HG03565 (cell line): ENCODE measurements around the gene GRID1.
"Not testable (repeated sequence)": the region's sequence is repeated elsewhere in the genome, so short reads cannot be mapped to it uniquely, and the experiment has no call there.

ENCODE experiments used
- ATAC-seq: cut with Tn5 transposase; IDR thresholded peaks from one replicate; pipeline ENCODE4 v1.9.1; 2021; ENCODE audit warnings: mild to moderate bottlenecking, moderate library complexity; ENCODE audit not compliant: unreplicated experiment

GRID1 gene

DNA sequence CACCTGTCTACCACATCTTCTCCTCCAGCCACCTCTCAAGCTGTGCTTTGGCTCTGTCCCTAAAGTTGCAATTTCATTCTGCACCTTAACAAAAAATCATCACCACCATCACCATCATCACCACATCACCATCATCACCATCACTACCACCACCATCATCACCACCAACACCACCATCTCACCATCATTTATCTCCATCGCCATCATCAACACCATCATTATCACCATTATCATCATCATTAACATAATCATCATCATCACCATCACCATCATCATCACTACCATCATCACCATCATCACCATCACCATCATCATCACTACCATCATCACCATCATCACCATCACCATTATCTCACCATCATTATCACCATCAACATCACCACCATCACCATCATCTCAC is 245.4 kb downstream of the GRID1 start:
- ATAC-seq: no peak

- no peak for ATAC-seq
These were observed 249.5 kb downstream of the GRID1 start for GRCh38 chr10:86117051-86117450.

DNA sequence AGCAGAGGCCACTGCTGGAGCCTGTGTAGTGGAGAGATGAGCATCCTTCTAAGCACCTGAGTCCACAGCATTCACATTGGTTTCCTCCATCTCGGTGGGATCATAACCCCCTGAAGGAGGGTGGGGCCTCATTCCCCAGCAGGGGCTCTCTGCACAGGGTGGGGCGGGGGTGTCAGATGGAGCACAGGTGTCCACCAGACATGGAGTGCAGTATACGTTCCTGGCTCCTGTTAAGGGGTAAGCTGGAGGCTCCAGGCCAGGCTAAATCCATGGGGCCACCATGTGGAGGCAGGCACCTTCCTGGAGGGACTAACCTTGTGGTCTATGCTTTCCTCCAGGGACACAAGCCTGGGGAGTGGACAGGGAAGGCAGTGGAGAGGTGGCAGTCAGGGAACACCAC is 252.6 kb downstream of the GRID1 start:
- ATAC-seq: no peak

DNA sequence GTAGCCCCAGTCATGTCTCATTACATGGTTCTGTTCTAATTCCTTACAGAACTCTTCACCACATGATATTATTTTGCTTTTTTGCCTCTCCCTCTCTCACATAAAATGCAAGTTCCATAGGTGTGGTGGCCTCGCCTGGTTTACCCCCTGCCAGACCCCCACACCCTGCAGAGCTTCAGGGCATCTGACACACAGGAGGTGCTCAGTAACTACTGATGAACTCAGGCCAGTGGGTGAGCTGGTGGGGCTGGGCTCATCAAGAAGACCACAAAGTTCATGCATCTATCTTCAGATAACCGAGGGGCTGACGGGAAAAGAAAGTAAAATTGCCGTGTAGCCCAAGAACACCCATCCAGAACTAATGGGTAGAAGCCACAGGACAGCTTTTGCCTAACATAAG is 253.1 kb downstream of the GRID1 start:
- ATAC-seq: no peak

DNA sequence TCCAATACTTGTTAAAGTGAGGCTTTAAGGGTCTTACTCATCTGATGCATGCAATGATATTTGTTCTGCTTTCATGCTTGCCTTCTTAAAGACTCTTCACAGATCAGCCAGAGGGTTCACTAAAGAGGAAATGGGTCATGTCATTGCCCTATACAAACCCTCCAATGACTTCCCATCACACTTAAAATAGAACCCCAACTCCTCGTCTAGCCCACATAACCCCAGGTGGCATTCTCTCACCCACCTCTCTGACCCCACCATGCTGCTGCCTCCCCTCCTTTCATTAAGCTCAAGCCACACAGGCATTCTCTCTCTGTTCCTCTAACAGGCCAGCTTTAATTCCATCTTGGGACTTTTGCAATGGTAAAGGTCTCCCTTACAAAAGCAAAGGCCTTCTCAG is 253.6 kb downstream of the GRID1 start:
- ATAC-seq: no peak

DNA sequence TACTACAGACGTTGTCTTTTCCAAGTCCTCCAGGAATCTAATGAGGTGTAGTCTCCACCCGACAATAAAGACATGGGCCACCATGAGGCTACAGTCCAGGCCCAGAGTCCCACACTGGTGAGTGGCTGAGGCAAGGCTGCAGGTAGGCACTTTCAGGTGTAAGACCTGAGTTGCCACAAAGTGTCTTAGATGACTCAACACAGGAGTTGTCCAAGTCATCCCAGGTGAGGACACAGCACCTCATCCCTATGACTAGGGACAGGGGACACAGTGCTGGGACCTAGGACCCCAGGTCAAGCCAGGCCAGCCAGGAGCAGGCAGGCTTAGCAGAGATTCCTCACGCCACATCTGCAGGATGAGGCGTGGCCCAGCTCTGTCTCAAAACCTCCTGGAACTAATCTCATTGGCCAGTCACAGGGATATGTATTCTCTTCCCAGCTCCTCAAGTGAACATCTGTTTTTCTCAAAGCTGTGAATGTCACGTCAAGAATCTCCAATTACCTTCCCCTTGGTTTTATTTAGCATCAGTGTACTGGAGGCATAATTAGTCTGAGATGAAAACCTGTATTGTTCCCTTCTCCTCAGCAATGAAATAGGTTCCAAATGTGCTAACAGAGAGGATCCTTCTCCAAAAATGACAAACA is 254.6 kb downstream of the GRID1 start:
- no peak for ATAC-seq

GRCh38 chr10:86110156-86110786 is 256.3 kb downstream of the GRID1 start:
- ATAC-seq: no peak

DNA sequence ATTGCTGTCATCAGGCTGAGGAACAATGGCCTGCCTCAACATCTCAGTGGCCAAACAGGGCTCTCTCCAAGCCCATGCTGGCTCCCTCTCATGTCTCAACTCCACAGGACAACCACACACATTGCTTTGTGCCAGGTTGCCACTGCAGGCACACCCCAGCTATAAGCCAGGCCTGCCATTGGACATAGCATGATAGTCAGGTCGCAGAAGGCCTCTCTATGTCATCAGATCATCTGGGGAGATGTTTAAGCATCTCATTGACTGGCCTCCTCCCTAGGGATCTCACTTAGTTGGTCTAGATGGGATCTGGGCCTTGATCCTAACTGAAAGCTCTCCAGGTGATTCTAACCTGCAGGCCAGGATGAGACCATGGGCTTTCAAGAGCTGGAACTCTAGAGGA is 257.2 kb downstream of the GRID1 start:
- ATAC-seq: no peak

DNA sequence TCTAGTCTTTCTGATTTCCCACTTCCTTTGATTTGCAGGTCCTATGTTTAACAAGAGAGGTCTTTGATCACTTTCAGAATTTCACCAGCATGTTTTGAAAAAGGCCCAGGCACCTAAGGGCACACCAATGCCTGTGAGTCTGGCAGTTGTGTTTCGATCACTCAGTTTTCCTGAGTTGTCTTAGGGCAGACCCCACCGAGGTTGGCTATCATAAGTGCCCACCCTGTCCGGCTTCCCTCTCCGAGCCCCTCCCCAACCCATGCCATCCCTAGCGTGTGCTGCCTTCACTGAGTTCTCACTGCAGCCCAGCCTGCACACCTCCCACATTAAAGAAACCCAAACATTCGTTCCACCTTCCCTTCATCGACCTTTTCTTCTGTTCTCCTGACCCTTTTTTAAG is 257.9 kb downstream of the GRID1 start:
- ATAC-seq: no peak

DNA sequence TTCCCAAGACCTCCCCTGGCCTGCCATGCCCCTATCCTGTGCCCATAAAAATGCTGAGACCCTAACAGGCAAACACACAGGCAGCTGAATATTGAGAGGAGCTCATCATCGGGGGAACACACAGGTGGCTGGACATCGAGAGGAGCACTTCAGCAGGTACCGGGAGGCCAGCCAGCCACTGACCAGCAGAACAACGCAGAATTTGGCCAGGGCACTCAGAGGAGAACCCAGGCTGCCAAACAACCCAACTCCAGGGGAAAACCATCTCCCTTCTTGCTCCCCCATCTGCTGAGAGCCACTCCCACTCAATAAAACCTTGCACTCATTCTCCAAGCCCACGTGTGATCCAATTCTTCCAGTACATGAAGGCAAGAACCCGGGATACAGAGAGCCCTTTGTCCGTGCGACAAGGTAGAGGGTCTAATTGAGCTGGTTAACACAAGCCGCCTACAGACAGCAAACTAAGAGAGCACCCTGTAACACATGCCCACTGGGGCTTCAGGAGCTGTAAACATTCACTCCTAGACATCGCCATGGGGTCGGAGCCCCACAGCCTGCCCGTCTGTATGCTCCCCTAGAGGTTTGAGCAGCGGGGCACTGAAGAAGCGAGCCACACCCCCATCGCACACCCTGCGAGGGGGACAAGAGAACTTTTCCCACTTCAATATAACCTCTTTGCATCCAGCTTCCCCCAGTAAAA is 258.8 kb downstream of the GRID1 start:
- ATAC-seq: not testable (repeated sequence)

GRCh38 chr10:86107131-86107530 is 259.5 kb downstream of the GRID1 start:
- no peak for ATAC-seq

GRCh38 chr10:86106616-86107015 is 260.0 kb downstream of the GRID1 start:
- no peak for ATAC-seq

DNA sequence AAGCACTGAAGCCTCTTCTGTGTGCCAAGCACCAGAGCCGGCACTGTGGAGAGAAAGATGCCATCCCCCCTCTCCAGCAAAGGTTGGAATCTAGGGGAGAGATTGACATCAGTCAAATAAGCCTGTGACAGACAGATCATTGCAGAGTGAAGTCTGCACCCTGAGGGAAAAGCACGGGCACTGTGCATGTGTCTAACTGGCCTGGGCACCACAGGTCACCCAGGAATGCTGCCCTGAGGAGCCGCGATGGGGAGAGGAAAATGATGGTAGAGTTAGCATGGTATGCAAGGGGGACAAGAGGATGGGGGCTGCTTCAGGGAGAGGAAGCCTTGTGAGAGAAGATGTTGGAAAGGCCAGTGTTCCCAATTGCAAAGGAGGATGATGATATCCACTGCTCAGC is 261.0 kb downstream of the GRID1 start:
- ATAC-seq: no peak

DNA sequence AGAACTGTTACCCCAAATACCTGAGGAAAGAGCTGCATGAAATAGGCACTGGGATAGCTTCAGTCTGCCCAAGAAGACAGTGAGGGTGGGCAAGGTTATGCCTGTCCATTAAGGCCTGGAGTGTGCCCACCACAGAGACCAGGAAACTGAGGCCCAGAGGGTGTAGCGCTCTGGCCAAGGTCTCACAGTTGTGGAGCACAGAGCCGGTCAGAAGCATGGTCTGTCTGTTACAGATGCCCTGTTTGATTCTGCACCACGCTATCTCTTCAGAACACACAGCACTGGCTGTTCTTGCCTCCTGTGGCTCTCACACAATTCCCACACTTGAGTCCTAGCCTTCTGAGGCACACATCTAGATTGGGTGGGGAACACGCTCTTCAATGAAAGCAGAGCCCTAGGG is 261.4 kb downstream of the GRID1 start:
- ATAC-seq: no peak

- no peak for ATAC-seq
These were observed 261.9 kb downstream of the GRID1 start for GRCh38 chr10:86104611-86105145.

DNA sequence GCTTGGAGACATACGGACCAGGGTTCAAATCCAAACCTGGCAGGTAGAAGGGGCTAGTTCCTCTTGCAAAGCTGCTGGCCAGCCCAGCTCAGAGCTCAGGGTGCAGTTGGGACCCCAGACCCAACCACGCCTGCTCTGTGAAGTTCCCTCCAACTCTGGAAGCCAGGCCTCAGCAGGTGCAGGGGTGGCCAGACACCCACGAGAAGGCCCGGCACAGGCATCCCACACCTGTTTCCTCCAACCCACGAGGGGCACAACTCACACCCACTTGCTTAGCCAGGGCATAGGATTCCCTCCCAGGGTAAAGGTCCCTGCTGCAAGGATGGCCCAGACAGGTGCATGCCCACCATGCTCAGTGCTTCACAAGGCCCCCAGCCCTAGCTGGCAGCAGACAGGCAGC is 262.4 kb downstream of the GRID1 start:
- ATAC-seq: no peak

DNA sequence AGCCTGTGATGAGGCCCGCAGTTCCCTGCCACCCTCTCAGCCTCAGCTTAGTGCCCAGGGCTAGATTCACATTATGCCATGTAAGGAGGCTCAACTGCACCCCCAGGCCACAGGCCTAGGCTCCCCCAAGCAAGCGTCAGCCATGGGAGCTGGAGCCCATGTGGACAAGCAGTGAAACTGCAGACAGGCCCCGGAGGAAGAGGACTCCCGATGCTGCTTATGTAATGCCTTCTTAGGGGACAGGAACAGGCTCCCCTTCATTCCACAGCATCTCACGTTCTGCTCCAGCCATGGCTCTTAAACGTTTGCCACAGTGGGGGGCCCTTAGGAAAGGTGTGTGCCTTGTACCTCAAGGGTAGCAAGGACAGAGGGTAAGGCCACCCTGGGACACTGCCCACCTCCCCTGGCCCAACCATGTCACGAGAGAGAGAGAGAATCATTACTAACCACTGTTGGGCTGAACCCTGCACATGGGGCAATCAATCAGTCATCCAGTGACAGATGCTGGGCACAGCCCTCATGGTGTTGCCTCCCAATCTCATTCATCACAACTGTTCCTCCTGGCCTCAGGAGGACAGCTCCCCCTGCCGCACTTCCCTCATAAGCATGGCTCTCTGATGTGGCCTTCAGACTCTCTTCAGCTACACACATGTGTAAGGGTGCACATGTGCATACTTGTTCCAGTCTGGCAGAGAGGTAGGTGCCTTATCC is 263.0 kb downstream of the GRID1 start:
- ATAC-seq: no peak

- ATAC-seq: no peak
These were observed 264.1 kb downstream of the GRID1 start for GRCh38 chr10:86102451-86102850.

DNA sequence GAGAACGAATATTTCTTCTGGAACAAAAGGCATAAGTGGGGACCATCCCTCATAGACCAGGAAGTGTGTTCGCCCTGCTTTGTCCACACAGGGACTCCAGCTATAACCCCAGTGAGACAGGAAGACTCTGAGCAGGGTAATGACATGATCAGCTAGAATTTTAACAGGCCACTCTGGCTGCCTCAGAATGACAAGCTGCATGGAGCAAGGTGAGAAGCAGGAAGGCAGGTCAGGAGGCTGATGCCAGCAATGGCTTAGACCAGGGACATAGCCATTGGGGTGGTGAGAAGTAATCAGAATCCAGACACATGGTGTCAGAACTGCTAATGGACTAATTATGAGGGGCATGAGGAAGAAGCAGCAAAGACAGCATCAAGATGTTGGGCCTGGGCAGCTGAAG is 264.6 kb downstream of the GRID1 start:
- no peak for ATAC-seq

DNA sequence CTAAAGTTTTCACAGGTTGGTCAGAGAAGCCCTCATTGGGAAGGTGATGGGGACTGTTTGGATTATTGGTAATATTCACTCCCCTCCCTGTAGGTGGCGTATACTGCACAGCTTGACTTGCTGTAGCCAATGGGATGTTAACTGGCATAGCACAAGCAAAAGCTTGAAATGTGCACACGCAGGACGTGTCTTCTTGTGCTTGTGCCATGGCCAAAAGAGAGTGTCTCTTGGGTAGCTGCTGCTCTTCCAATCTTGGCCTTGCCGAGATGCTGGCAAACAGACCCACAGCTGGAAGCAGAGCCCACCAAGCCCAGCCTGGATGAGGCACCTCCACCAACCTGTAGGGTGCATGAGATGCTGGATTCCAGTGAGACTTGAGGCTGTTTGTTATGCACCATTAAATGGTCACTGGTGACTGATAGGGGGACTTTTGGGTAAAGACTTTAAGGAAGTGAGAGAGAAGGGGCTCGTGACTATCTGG is 266.0 kb downstream of the GRID1 start:
- peak; percentile 74 for ATAC-seq
